Gastroesophageal sphincter (tissue), 3 donors: ENCODE measurements around the gene ECHDC1.

ENCODE experiments used
- POLR2AphosphoS5 ChIP-seq: sonication (generic); formaldehyde crosslinking; IDR thresholded peaks from one replicate; pipeline ENCODE4 v1.6.1; 2017; ENCODE audit warnings: antibody characterized with exemption
- TF ChIP-seq, protein P1 (sequence below), 4 experiments: fragments of 200-600 bp in 2 of 4; fragments of 450-650 bp in 2 of 4; sonication (generic) in 1 of 4; IDR thresholded peaks; one replicate each; pipeline ENCODE4 v1.5.1; 2017 to 2019; ENCODE audit warnings: antibody characterized with exemption in 4 of 4, mild to moderate bottlenecking in 2 of 4, moderate library complexity in 2 of 4

DNA sequence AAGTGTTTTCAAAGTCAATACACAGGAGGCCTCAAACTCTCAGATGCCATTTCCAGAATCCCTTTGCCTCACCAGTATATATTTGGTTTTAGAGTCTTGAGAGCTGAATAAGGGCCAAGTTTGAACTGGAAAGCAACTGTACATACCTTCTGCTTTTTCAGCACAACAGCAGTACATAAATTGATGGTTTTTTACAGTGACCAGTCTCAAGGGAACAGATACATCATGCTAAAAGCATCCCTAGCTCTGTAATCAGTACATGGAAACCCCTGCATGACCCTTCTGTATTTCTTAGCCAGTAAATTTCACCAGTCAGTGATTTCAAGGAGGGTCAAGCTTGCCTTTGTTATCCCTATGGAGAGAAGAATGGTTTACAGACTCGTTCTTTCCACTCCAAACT lies 40.6 kb upstream of the ECHDC1 start:
- no peak for TF ChIP-seq POLR2AphosphoS5
- TF ChIP-seq, protein P1, sequence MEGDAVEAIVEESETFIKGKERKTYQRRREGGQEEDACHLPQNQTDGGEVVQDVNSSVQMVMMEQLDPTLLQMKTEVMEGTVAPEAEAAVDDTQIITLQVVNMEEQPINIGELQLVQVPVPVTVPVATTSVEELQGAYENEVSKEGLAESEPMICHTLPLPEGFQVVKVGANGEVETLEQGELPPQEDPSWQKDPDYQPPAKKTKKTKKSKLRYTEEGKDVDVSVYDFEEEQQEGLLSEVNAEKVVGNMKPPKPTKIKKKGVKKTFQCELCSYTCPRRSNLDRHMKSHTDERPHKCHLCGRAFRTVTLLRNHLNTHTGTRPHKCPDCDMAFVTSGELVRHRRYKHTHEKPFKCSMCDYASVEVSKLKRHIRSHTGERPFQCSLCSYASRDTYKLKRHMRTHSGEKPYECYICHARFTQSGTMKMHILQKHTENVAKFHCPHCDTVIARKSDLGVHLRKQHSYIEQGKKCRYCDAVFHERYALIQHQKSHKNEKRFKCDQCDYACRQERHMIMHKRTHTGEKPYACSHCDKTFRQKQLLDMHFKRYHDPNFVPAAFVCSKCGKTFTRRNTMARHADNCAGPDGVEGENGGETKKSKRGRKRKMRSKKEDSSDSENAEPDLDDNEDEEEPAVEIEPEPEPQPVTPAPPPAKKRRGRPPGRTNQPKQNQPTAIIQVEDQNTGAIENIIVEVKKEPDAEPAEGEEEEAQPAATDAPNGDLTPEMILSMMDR (IDR thresholded peaks at IDR 0.05), result no peak
